ENCODE data around the gene MYO15B.
"Not testable (repeated sequence)": the region's sequence is repeated elsewhere in the genome, so short reads cannot be mapped to it uniquely, and the experiment has no call there.

Gene MYO15B

GRCh38 chr17:75583197-75583596, 4.4 kb upstream of the MYO15B start:
- DNase-seq: not testable (repeated sequence)

- no peak for DNase-seq
Observed at GRCh38 chr17:75584849-75585175, 2.8 kb upstream of the MYO15B start.

- no peak for DNase-seq
Observed at GRCh38 chr17:75588596-75589011, 1.0 kb downstream of the MYO15B start.

GRCh38 chr17:75589012-75589918, 1.7 kb downstream of the MYO15B start:
- peak; percentile 71 to 74 for DNase-seq

GRCh38 chr17:75589919-75590303, 2.3 kb downstream of the MYO15B start:
- no peak for DNase-seq

- DNase-seq: no peak
Observed at GRCh38 chr17:75590314-75590761, 2.7 kb downstream of the MYO15B start.

GRCh38 chr17:75590849-75591721, 3.5 kb downstream of the MYO15B start:
- DNase-seq: no peak

GRCh38 chr17:75591722-75592302, 4.2 kb downstream of the MYO15B start:
- DNase-seq: no peak

- no peak for DNase-seq
Observed at GRCh38 chr17:75592348-75593020, 4.9 kb downstream of the MYO15B start.

GRCh38 chr17:75593430-75593829, 5.8 kb downstream of the MYO15B start:
- DNase-seq: not testable (repeated sequence)

GRCh38 chr17:75594499-75595283, 7.1 kb downstream of the MYO15B start:
- DNase-seq: no peak

- DNase-seq: no peak
Observed at GRCh38 chr17:75595284-75595919, 7.8 kb downstream of the MYO15B start.

GRCh38 chr17:75595920-75596313, 8.3 kb downstream of the MYO15B start:
- no peak for DNase-seq

GRCh38 chr17:75596320-75597087, 8.9 kb downstream of the MYO15B start:
- no peak for DNase-seq

- DNase-seq: peak; percentile 22 to 35
Observed at GRCh38 chr17:75601057-75601987, 13.7 kb downstream of the MYO15B start.

GRCh38 chr17:75602644-75603043, 15.0 kb downstream of the MYO15B start:
- no peak for DNase-seq

- no peak for DNase-seq
Observed at GRCh38 chr17:75603123-75603522, 15.5 kb downstream of the MYO15B start.

GRCh38 chr17:75604034-75604695, 16.6 kb downstream of the MYO15B start:
- DNase-seq: no peak

GRCh38 chr17:75605790-75606189, 18.2 kb downstream of the MYO15B start:
- no peak for DNase-seq
